Ishikawa (cell line): ENCODE data around the gene MRPL21.

Source experiments
- CREB1 ChIP-seq: IDR thresholded peaks from 2 replicates; pipeline ENCODE4 v1.6.1; 2012; ENCODE audit warnings: low read depth
- EP300 ChIP-seq: IDR thresholded peaks from 2 replicates; pipeline ENCODE4 v1.6.1; 2012; ENCODE audit warnings: borderline replicate concordance
- NFIC ChIP-seq: IDR thresholded peaks from 2 replicates; pipeline ENCODE4 v1.6.1; 2012
- RAD21 ChIP-seq: IDR thresholded peaks from 2 replicates; pipeline ENCODE4 v1.6.1; 2012; ENCODE audit warnings: low read depth
- TEAD4 ChIP-seq: IDR thresholded peaks from 2 replicates; pipeline ENCODE4 v1.6.1; 2012
- TF ChIP-seq, protein P1 (sequence below): IDR thresholded peaks from 2 replicates; pipeline ENCODE4 v1.6.1; 2012; ENCODE audit warnings: low read depth, mild to moderate bottlenecking

DNA sequence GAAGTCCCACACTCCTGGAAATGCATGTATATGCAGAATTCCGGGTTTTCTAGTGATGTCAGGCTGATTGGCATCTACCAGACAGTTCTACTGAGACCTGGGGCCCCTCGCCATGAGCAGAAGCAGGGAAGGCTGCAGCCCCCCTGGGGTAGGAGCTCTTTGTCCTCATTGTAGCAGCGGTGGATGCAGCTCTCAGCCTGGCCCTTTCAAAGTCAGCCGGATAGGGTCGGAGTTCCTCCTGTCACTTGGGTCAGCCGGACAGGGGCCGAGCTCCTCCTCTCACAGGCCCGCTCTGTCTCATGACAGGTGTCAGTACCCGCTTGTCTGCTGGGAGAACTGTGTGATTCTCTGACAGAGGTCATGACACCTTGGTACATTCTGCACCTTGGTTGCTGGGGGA lies 47.1 kb upstream of the MRPL21 start:
- TF ChIP-seq RAD21 = no peak
- TF ChIP-seq NFIC = no peak
- no peak for TF ChIP-seq EP300
- TF ChIP-seq TEAD4 = no peak
- no peak for TF ChIP-seq CREB1
- TF ChIP-seq, protein P1, sequence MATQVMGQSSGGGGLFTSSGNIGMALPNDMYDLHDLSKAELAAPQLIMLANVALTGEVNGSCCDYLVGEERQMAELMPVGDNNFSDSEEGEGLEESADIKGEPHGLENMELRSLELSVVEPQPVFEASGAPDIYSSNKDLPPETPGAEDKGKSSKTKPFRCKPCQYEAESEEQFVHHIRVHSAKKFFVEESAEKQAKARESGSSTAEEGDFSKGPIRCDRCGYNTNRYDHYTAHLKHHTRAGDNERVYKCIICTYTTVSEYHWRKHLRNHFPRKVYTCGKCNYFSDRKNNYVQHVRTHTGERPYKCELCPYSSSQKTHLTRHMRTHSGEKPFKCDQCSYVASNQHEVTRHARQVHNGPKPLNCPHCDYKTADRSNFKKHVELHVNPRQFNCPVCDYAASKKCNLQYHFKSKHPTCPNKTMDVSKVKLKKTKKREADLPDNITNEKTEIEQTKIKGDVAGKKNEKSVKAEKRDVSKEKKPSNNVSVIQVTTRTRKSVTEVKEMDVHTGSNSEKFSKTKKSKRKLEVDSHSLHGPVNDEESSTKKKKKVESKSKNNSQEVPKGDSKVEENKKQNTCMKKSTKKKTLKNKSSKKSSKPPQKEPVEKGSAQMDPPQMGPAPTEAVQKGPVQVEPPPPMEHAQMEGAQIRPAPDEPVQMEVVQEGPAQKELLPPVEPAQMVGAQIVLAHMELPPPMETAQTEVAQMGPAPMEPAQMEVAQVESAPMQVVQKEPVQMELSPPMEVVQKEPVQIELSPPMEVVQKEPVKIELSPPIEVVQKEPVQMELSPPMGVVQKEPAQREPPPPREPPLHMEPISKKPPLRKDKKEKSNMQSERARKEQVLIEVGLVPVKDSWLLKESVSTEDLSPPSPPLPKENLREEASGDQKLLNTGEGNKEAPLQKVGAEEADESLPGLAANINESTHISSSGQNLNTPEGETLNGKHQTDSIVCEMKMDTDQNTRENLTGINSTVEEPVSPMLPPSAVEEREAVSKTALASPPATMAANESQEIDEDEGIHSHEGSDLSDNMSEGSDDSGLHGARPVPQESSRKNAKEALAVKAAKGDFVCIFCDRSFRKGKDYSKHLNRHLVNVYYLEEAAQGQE = no peak
